BJ (cell line): ENCODE results near the gene GCLM. TPM values are rescaled to one million over a fixed set of nuclear protein-coding genes. Genes with fewer than 3 reads are reported as not detected.

Experiments used
- CTCF ChIA-PET: fragments of 350-600 bp; formaldehyde crosslinking; extraction: SDS; loops from one replicate; lab custom pipeline; 2021; ENCODE audit warnings: antibody characterized with exemption, inconsistent platforms; lab: Yijun Ruan, JAX
- POLR2A ChIA-PET: fragments of 300-600 bp; sonication (Branson Sonifier 250); formaldehyde crosslinking; extraction: SDS; loops from one replicate; lab custom pipeline; 2021; ENCODE audit warnings: antibody characterized with exemption; lab: Charles Lee
- DNase-seq: peaks from one replicate; pipeline ENCODE4 v3.0.0-alpha.2; 2011; ENCODE audit warnings: low read depth
- H3K27me3 ChIP-seq: 2 replicates; pipeline ENCODE4 v1.6.0; 2011; ENCODE audit warnings: low read length; ENCODE audit not compliant: control insufficient read depth, insufficient read depth
- H3K36me3 ChIP-seq: 2 replicates; pipeline ENCODE4 v1.5.1; 2011; ENCODE audit warnings: low read length; ENCODE audit not compliant: control insufficient read depth, insufficient read depth
- H3K4me3 ChIP-seq: 2 replicates; pipeline ENCODE4 v1.5.1; 2011; ENCODE audit warnings: low read depth, mild to moderate bottlenecking, control low read depth, low read length
- polyA plus RNA-seq: library from polyadenylated mRNA; depleted of rRNA; stranded (reverse); fragments of >200 nt; gene quantifications from 2 replicates; pipeline ENCODE4 v1.2.3, GENCODE V29; 2011; rRNA removed
- small RNA-seq: library from RNA; depleted of rRNA; stranded (forward); fragments of <200 nt; gene quantifications from one replicate; pipeline ENCODE3, GENCODE V24; 2012; ENCODE audit warnings: low replicate concordance, low read depth; ENCODE audit not compliant: insufficient read length
- TF ChIP-seq, protein P1 (sequence below): IDR thresholded peaks from 2 replicates; pipeline ENCODE4 v1.5.1; 2011; ENCODE audit warnings: low read depth, mild to moderate bottlenecking, control low read depth, inconsistent platforms, low read length, moderate library complexity; ENCODE audit not compliant: insufficient read depth

GCLM gene
- polyA plus RNA-seq, 1 experiment: 19.1 TPM

- TF ChIP-seq, protein P1, sequence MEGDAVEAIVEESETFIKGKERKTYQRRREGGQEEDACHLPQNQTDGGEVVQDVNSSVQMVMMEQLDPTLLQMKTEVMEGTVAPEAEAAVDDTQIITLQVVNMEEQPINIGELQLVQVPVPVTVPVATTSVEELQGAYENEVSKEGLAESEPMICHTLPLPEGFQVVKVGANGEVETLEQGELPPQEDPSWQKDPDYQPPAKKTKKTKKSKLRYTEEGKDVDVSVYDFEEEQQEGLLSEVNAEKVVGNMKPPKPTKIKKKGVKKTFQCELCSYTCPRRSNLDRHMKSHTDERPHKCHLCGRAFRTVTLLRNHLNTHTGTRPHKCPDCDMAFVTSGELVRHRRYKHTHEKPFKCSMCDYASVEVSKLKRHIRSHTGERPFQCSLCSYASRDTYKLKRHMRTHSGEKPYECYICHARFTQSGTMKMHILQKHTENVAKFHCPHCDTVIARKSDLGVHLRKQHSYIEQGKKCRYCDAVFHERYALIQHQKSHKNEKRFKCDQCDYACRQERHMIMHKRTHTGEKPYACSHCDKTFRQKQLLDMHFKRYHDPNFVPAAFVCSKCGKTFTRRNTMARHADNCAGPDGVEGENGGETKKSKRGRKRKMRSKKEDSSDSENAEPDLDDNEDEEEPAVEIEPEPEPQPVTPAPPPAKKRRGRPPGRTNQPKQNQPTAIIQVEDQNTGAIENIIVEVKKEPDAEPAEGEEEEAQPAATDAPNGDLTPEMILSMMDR: no peak
- POLR2A ChIA-PET: no interaction called here
- no peaks in the 10 kb centered on the region for H3K36me3 ChIP-seq
- H3K27me3 ChIP-seq: no peaks in the 10 kb centered on the region
- H3K4me3 ChIP-seq: no peak overlapping the region
- DNase-seq: no peak
- CTCF ChIA-PET: interaction anchor here (0.6 to 6.0 kb wide), 5 partner anchors 28 to 515 kb away, joined by 3 to 84 read pairs (median 6); no protein-coding TSS in a partner anchor
These were observed 67.5 kb downstream of the GCLM start for GRCh38 chr1:93841771-93842170.

DNA sequence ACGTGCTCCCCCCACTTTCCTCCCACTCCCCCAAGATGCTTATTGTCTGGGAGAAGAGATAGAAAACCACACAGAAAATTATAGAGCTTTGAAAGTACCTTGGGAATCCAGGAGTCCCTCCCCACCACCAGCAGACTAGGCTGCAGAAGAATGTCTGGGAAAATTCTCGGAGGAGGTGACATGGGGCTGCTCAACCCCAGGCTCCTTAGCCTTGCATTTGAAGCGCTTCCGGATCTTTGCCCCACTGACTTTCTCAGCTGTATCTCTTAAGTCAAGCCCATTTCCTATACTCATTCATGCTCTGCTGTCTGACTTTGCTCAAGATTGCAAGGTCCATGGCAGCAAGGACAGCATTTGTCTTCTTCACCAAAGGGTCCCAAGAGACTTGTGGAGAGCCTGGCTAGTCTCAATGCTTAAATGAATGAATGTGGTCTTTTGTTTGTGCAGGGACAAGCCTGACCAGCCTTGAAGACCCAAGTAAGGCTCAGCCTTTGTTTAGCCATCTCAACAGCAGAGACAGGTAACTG lies 68.2 kb downstream of the GCLM start:
- TF ChIP-seq, protein P1: no peak
- Histone ChIP-seq H3K4me3 (no peak overlapping the region), H3K36me3 (no peaks in the 10 kb centered on the region), H3K27me3 (no peaks in the 10 kb centered on the region)
- POLR2A ChIA-PET: no interaction called here
- no peak for DNase-seq
- CTCF ChIA-PET: interaction anchor here (0.8 to 6.0 kb wide), 3 partner anchors 27 to 210 kb away, joined by 4 to 84 read pairs (median 6); partner anchors contain the start of gene BCAR3

- TF ChIP-seq, protein P1: no peak
- CTCF ChIA-PET: interaction anchor here (0.9 to 6.0 kb wide), 4 partner anchors 17 to 264 kb away, joined by 3 to 84 read pairs (median 4); no protein-coding TSS in a partner anchor
- Histone ChIP-seq H3K27me3 (no peaks in the 10 kb centered on the region), H3K36me3 (no peaks in the 10 kb centered on the region), H3K4me3 (no peak overlapping the region)
- DNase-seq: no peak
- POLR2A ChIA-PET: no interaction called here
These were observed 69.5 kb downstream of the GCLM start for GRCh38 chr1:93839753-93840152.

DNA sequence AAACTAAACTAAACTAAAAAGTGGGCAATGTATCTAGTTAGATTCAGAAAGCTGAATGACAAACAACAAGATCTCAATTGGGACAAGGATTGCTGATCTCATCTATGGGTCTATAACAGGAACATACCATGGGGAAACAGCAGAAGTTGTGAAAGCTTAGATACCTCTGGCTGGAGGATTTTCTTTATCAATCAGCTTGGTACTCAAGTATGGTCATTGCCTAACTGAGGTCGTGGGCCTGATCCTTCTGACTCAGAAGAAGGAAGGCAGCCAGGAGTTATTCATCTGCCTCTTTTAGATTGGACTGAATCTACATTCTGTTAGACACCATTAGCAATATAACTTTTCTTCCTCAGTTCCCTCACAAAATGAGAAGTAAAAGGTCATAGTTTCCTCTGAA lies 69.9 kb downstream of the GCLM start:
- Histone ChIP-seq H3K4me3 (no peak overlapping the region), H3K36me3 (no peaks in the 10 kb centered on the region), H3K27me3 (no peaks in the 10 kb centered on the region)
- TF ChIP-seq, protein P1: no peak
- CTCF ChIA-PET: interaction anchor here (0.9 to 6.0 kb wide), 4 partner anchors 17 to 263 kb away, joined by 3 to 84 read pairs (median 4); no protein-coding TSS in a partner anchor
- DNase-seq: no peak
- POLR2A ChIA-PET: no interaction called here

GRCh38 chr1:93837961-93838360 lies 71.3 kb downstream of the GCLM start:
- TF ChIP-seq, protein P1: no peak
- Histone ChIP-seq H3K36me3 (no peaks in the 10 kb centered on the region), H3K27me3 (no peaks in the 10 kb centered on the region), H3K4me3 (no peak overlapping the region)
- CTCF ChIA-PET: no interaction called here
- POLR2A ChIA-PET: no interaction called here
- no peak for DNase-seq

Small RNAs within 50 kb of the gene (small RNA-seq; reads per million reads assigned to genes)
- not detected for gene AL117351.2
- gene MIR760: not detected

Other genes starting within 250 kb of the GCLM start
- 22.2 and 31.7 TPM in 2 replicates for gene BCAR3, start 227.6 kb downstream of the GCLM start, polyA plus RNA-seq
- gene DNTTIP2, start 30.2 kb downstream of the GCLM start, polyA plus RNA-seq: 10.4 and 16.7 TPM in 2 replicates
- gene ABCA4, start 211.7 kb upstream of the GCLM start, polyA plus RNA-seq: 0.22 and 0.25 TPM in 2 replicates